Esophagus muscularis mucosa (tissue), 4 donors: Measurements from ENCODE around the gene ATIC. TPM values are rescaled to one million over a fixed set of nuclear protein-coding genes. Genes with fewer than 3 reads are reported as not detected.

ENCODE experiments used
- DNase-seq: peaks from one replicate; pipeline ENCODE4 v3.0.0-alpha.2; 2017; ENCODE audit errors: extremely low spot score
- H3K27ac ChIP-seq, 4 donors: fragments of 200-600 bp; sonication (generic); replicated peaks in 1 of 4; 1 replicate in 3 of 4; 2 replicates in 1 of 4; pipeline ENCODE4 v1.5.1; 2016 to 2019; ENCODE audit warnings: mild to moderate bottlenecking in 1 of 4
- H3K27me3 ChIP-seq, 4 donors: fragments of 200-600 bp; sonication (generic); one replicate each; pipeline versions ENCODE4 v1.5.1 to v1.6.0; 2016 to 2019
- H3K36me3 ChIP-seq, 4 donors: fragments of 200-600 bp; sonication (generic); one replicate each; pipeline ENCODE4 v1.5.1; 2016 to 2019
- H3K4me1 ChIP-seq, 4 donors: fragments of 200-600 bp; sonication (generic); one replicate each; pipeline ENCODE4 v1.5.1; 2016 to 2019
- H3K4me3 ChIP-seq, 4 donors: fragments of 200-600 bp; sonication (generic); 1 replicate in 2 of 4; 2 replicates in 2 of 4; pipeline ENCODE4 v1.5.1; 2016 to 2019; ENCODE audit warnings: mild to moderate bottlenecking in 4 of 4, moderate library complexity in 1 of 4
- H3K9me3 ChIP-seq, 4 donors: fragments of 200-600 bp; sonication (generic); 1 replicate in 3 of 4; 2 replicates in 1 of 4; pipeline ENCODE4 v1.5.1; 2016 to 2019
- EP300 ChIP-seq: sonication (generic); formaldehyde crosslinking; IDR thresholded peaks from one replicate; pipeline ENCODE4 v1.6.1; 2017; ENCODE audit warnings: antibody characterized with exemption
- POLR2A ChIP-seq: fragments of 450-650 bp; IDR thresholded peaks from one replicate; pipeline ENCODE4 v1.6.1; 2017; ENCODE audit warnings: antibody characterized with exemption, moderate library complexity, mild to moderate bottlenecking, low read depth
- POLR2AphosphoS5 ChIP-seq, 2 donors: sonication (generic); formaldehyde crosslinking; IDR thresholded peaks; one replicate each; pipeline ENCODE4 v1.6.1; 2017; ENCODE audit warnings: antibody characterized with exemption in 2 of 2
- WGBS: methylation state at CpG from one replicate; pipeline ENCODE4 v1.1.5; 2018; 5-methylcytosine and 5-hydroxymethylcytosine counted together
- intact Hi-C: fragments of 100-400 bp; cut with DNase I; formaldehyde crosslinking; loops from one replicate; pipeline ENCODE4 v1.15.1; 2023
- total RNA-seq, 4 donors: library from RNA; depleted of rRNA; stranded (reverse); fragments of >200 nt; gene quantifications; one replicate each; pipeline versions ENCODE4 v1.1.0 to v1.2.1, GENCODE V29; 2016
- TF ChIP-seq, protein P1 (sequence below), 3 experiments: fragments of 200-600 bp in 2 of 3; fragments of 450-650 bp in 1 of 3; sonication (generic) in 2 of 3; IDR thresholded peaks; one replicate each; pipeline ENCODE4 v1.5.1; 2017 to 2019; ENCODE audit warnings: antibody characterized with exemption in 3 of 3, mild to moderate bottlenecking in 2 of 3, moderate library complexity in 1 of 3

Gene ATIC
- total RNA-seq, 4 donors from 2014 or later, result 29.1 to 50.8 (median 34.4) TPM

DNA sequence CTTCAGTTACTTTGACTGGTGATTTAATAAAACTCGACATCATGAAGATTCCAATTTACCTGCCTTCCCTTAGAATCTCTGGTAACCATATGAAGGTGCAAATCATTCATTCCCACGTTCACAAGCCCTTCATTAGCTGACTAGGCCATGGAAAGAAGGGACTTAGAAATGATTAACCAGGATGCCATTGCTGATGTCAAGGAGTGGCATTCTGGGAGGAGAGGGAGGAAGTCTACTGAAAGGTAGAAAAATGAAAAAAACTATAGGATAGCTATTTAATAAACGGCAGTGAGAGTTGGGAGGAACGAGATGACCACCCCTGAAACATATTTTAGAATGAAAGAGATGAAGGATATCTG, 1.4 kb downstream of the ATIC start:
- H3K4me3 ChIP-seq, result no peak overlapping the region
- intact Hi-C loops, result no loop called here
- H3K4me1 ChIP-seq, result peaks cover 7 to 26% (median 21%) of the 10 kb centered on the region in 4 donors
- no peaks in the 10 kb centered on the region for H3K9me3 ChIP-seq
- no peaks in the 10 kb centered on the region for H3K27me3 ChIP-seq
- DNase-seq, result no peak
- 88% methylated on average over 4 of the region's 4 CpGs for WGBS
- peaks cover 0 to 17% (median 2%) of the 10 kb centered on the region in 4 donors for H3K36me3 ChIP-seq
- TF ChIP-seq POLR2AphosphoS5 (IDR thresholded peaks at IDR 0.05), result no peak
- TF ChIP-seq, protein P1, sequence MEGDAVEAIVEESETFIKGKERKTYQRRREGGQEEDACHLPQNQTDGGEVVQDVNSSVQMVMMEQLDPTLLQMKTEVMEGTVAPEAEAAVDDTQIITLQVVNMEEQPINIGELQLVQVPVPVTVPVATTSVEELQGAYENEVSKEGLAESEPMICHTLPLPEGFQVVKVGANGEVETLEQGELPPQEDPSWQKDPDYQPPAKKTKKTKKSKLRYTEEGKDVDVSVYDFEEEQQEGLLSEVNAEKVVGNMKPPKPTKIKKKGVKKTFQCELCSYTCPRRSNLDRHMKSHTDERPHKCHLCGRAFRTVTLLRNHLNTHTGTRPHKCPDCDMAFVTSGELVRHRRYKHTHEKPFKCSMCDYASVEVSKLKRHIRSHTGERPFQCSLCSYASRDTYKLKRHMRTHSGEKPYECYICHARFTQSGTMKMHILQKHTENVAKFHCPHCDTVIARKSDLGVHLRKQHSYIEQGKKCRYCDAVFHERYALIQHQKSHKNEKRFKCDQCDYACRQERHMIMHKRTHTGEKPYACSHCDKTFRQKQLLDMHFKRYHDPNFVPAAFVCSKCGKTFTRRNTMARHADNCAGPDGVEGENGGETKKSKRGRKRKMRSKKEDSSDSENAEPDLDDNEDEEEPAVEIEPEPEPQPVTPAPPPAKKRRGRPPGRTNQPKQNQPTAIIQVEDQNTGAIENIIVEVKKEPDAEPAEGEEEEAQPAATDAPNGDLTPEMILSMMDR (IDR thresholded peaks at IDR 0.05), result no peak
- no peak for TF ChIP-seq POLR2A
- TF ChIP-seq EP300, result no peak
- H3K27ac ChIP-seq, result peak overlapping the region in 2 of 4 donors; percentile 88

DNA sequence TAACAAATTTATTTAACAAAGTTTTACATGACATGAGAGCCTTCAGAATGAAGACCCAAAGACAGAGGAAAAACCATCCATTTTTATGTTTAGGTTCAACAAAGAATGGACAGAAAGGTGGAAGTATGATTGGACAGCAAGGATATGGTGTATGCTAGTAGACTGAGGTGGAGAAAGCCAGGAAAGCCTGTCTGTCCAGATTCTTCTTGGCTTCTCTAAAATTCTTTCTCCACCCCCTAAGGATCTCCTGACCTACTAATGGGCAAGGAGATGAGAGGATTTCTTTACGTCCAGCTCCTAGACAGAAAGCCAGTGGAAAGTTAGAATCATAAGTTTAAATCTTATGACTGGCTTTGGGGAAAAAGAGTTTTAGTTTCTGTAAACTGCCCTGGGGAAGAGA, 3.0 kb downstream of the ATIC start:
- no peak overlapping the region for H3K27ac ChIP-seq
- no peak for TF ChIP-seq EP300
- TF ChIP-seq POLR2AphosphoS5 (IDR thresholded peaks at IDR 0.05), result no peak
- TF ChIP-seq, protein P1 (IDR thresholded peaks at IDR 0.05), result no peak
- no peak for TF ChIP-seq POLR2A
- peak; percentile 12 for DNase-seq
- no peaks in the 10 kb centered on the region for H3K9me3 ChIP-seq
- WGBS, result 63% methylated on average over 1 of the region's 1 CpG
- no peaks in the 10 kb centered on the region for H3K27me3 ChIP-seq
- intact Hi-C loops, result no loop called here
- H3K4me1 ChIP-seq, result peaks cover 7 to 26% (median 21%) of the 10 kb centered on the region in 4 donors
- no peak overlapping the region for H3K4me3 ChIP-seq
- H3K36me3 ChIP-seq, result peaks cover 12 to 34% (median 16%) of the 10 kb centered on the region in 4 donors

DNA sequence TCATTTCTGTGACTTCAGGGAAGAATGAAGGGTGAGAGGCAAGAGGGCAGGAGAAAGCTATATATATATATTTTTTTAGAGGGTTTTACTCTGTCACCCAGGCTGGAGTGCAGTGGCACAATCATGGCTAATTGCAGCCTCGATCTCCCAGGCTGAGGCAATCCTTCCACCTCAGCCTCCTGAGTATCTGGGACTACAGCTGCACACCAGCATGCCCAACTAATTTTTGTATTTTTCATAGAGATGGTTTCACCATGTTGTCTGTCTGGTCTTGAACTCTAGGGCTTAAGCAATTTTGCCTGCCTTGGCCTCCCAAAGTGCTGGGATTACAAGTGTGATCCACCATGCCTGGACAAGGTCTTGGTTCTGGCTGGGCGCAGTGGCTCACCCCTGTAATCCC, 3.4 kb downstream of the ATIC start:
- no peaks in the 10 kb centered on the region for H3K27me3 ChIP-seq
- peaks cover 7 to 26% (median 21%) of the 10 kb centered on the region in 4 donors for H3K4me1 ChIP-seq
- no peak for DNase-seq
- intact Hi-C loops, result no loop called here
- peaks cover 13 to 38% (median 19%) of the 10 kb centered on the region in 4 donors for H3K36me3 ChIP-seq
- no peaks in the 10 kb centered on the region for H3K9me3 ChIP-seq
- no peak overlapping the region for H3K27ac ChIP-seq
- TF ChIP-seq EP300, result no peak
- H3K4me3 ChIP-seq, result no peak overlapping the region
- 96% methylated on average over 2 of the region's 2 CpGs for WGBS

DNA sequence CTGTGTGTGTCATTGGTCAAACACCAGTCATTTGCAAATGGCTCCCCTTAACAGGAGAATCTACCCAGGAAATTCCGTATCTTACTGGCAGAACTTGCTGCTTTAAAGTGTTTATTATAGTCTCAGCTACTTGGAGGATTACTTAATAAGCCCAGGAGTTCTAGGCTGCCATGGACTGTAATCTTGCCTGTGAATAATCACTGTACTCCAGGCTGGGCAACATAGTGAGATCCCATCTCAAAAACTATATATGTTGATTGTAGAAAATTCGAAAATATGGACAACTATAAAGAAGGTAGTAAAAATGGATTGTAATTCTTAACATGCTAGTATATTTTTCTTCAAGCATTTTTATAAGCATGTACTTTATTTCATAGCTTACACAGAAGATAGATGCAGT, 4.5 kb downstream of the ATIC start:
- Histone ChIP-seq H3K4me3 (no peak overlapping the region), H3K27me3 (no peaks in the 10 kb centered on the region), H3K36me3 (peaks cover 21 to 48% (median 28%) of the 10 kb centered on the region in 4 donors), H3K4me1 (peaks cover 7 to 22% (median 16%) of the 10 kb centered on the region in 4 donors), H3K9me3 (no peaks in the 10 kb centered on the region), H3K27ac (no peak overlapping the region)
- WGBS, result 86% methylated on average over 2 of the region's 2 CpGs
- intact Hi-C loops, result no loop called here
- peak; percentile 14 for DNase-seq
- TF ChIP-seq, protein P1 (IDR thresholded peaks at IDR 0.05), result no peak
- no peak for TF ChIP-seq POLR2A
- TF ChIP-seq EP300, result no peak
- TF ChIP-seq POLR2AphosphoS5 (IDR thresholded peaks at IDR 0.05), result no peak

DNA sequence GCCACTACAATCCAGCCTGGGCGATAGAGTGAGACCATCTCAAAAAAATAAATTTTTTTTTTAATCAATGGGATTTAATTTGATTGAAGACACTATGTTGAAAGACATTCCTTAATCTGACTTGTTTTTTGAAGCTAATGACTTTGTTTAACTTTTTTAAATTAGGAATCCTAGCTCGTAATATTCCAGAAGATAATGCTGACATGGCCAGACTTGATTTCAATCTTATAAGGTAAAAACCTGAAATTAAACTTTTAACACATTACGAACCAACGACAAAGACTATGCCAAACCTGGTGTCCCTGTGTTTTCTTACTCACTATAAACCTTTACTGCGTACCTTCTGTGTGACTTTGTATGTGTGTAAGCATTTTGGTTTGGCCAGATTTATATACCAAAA, 7.6 kb downstream of the ATIC start:
- Histone ChIP-seq H3K9me3 (no peaks in the 10 kb centered on the region), H3K4me1 (peaks cover 0 to 6% (median 2%) of the 10 kb centered on the region in 4 donors), H3K27me3 (no peaks in the 10 kb centered on the region), H3K4me3 (no peak overlapping the region), H3K36me3 (peaks cover 25 to 64% (median 36%) of the 10 kb centered on the region in 4 donors), H3K27ac (no peak overlapping the region)
- no peak for DNase-seq
- 96% methylated on average over 5 of the region's 5 CpGs for WGBS
- intact Hi-C loops, result no loop called here
- TF ChIP-seq, protein P1 (IDR thresholded peaks at IDR 0.05), result no peak
- TF ChIP-seq POLR2AphosphoS5 (IDR thresholded peaks at IDR 0.05) (no peak), EP300 (no peak), POLR2A (no peak)
